ENCODE data around the gene CCDC192. TPM values are rescaled to one million over a fixed set of nuclear protein-coding genes. Genes with fewer than 3 reads are reported as not detected.

Gene CCDC192
- total RNA-seq, 1 experiment from 2014 or later: not detected

- no peak for DNase-seq (ENCODE audit: low read depth)
Observed at GRCh38 chr5:127980843-127981242, 277.7 kb downstream of the CCDC192 start.

- no peak for DNase-seq (ENCODE audit: low read depth)
Observed at GRCh38 chr5:127981498-127981897, 278.3 kb downstream of the CCDC192 start.

GRCh38 chr5:127985811-127986325, 282.7 kb downstream of the CCDC192 start:
- DNase-seq (ENCODE audit: low read depth): no peak

- no peak for DNase-seq (ENCODE audit: low read depth)
Observed at GRCh38 chr5:127987354-127988145, 284.4 kb downstream of the CCDC192 start.

- peak; percentile 79 for DNase-seq (ENCODE audit: low read depth)
Observed at GRCh38 chr5:127988146-127988760, 285.1 kb downstream of the CCDC192 start.

Other genes starting within 250 kb of the CCDC192 start
- gene PRRC1, start 185.8 kb upstream of the CCDC192 start, total RNA-seq (2014; rRNA removed; shearing (Covaris generic)): 31.8 and 47.8 TPM in 2 replicates
- not detected in 2 replicates for gene CTXN3, start 54.3 kb upstream of the CCDC192 start, total RNA-seq (2014; rRNA removed; shearing (Covaris generic))